Hepatocyte (in vitro differentiated cells): ENCODE measurements around the gene GUCY2D.

Experiments
- CTCF ChIP-seq: fragments of 200-600 bp; sonication (generic); IDR thresholded peaks from 2 replicates; pipeline ENCODE4 v1.5.1; 2016; ENCODE audit warnings: antibody characterized with exemption, mild to moderate bottlenecking; ENCODE audit not compliant: poor library complexity
- EZH2 ChIP-seq: fragments of 200-600 bp; sonication (generic); IDR thresholded peaks from 2 replicates; pipeline ENCODE4 v1.6.1; 2016; ENCODE audit warnings: antibody characterized with exemption, mild to moderate bottlenecking, borderline replicate concordance

GRCh38 chr17:7988750-7989178, 13.7 kb upstream of the GUCY2D start:
- TF ChIP-seq CTCF (peak; percentile 75), EZH2 (no peak)
